SU-DHL-6 (cell line): ENCODE measurements around the gene CYB5B.

Experiments
- H2AFZ ChIP-seq: fragments of 200-600 bp; sonication (generic); 2 replicates; pipeline ENCODE4 v1.6.1; 2014; ENCODE audit warnings: low read depth, mild to moderate bottlenecking, moderate library complexity, mixed read lengths, antibody characterized with exemption, low read length; ENCODE audit not compliant: severe bottlenecking
- H3F3A ChIP-seq: fragments of 200-600 bp; shearing (Covaris generic); 2 replicates; pipeline ENCODE4 v1.6.0; 2016; ENCODE audit warnings: antibody characterized with exemption, mild to moderate bottlenecking; ENCODE audit not compliant: insufficient read depth
- H3K27ac ChIP-seq: fragments of 200-600 bp; sonication (generic); 2 replicates; pipeline ENCODE4 v1.5.1; 2016; ENCODE audit warnings: low read depth, mild to moderate bottlenecking, low read length, moderate library complexity, mixed read lengths
- H3K27me3 ChIP-seq: fragments of 200-600 bp; sonication (generic), shearing (Covaris generic); 2 replicates; pipeline ENCODE4 v1.6.0; 2014; ENCODE audit warnings: mild to moderate bottlenecking, low read length
- H3K36me3 ChIP-seq: fragments of 200-600 bp; sonication (generic); 2 replicates; pipeline ENCODE4 v1.6.1; 2014; ENCODE audit warnings: mild to moderate bottlenecking, low read length, mixed read lengths
- H3K4me2 ChIP-seq: fragments of 300-600, 200-600 bp; shearing (Covaris generic), sonication (generic); 2 replicates; pipeline ENCODE4 v1.6.0; 2014; ENCODE audit warnings: low read length, low read depth, mild to moderate bottlenecking; ENCODE audit not compliant: poor library complexity, severe bottlenecking
- H3K4me3 ChIP-seq: fragments of 200-600 bp; sonication (generic); 2 replicates; pipeline ENCODE4 v1.5.1; 2014; ENCODE audit warnings: antibody characterized with exemption, low read length, mild to moderate bottlenecking, mixed read lengths; ENCODE audit not compliant: insufficient read depth, poor library complexity, severe bottlenecking
- H3K79me2 ChIP-seq: fragments of 200-600 bp; sonication (generic); 2 replicates; pipeline ENCODE4 v1.6.1; 2014; ENCODE audit warnings: mild to moderate bottlenecking, low read length, moderate library complexity; ENCODE audit not compliant: insufficient read depth
- H3K9ac ChIP-seq: fragments of 200-600 bp; sonication (generic); 2 replicates; pipeline ENCODE4 v1.7.0; 2014; ENCODE audit warnings: mild to moderate bottlenecking, low read length
- H3K9me2 ChIP-seq: fragments of 200-600 bp; sonication (generic); replicated peaks from 2 replicates; pipeline ENCODE4 v1.6.1; 2014; ENCODE audit warnings: low read length; ENCODE audit not compliant: insufficient read depth
- H3K9me3 ChIP-seq: fragments of 200-600 bp; sonication (generic); 2 replicates; pipeline ENCODE4 v1.6.1; 2014; ENCODE audit warnings: low read length, mixed read lengths; ENCODE audit not compliant: insufficient read depth
- H4K20me1 ChIP-seq: fragments of 200-600 bp; sonication (generic); 2 replicates; pipeline ENCODE4 v1.6.1; 2014; ENCODE audit warnings: low read depth, mild to moderate bottlenecking, antibody characterized with exemption, low read length, moderate library complexity, mixed read lengths
- EZH2phosphoT487 ChIP-seq: fragments of 200-600 bp; sonication (generic), shearing (Covaris generic); conservative IDR thresholded peaks from 2 replicates; pipeline ENCODE4 v1.6.1; 2018; ENCODE audit warnings: mild to moderate bottlenecking, antibody characterized with exemption, low read length, moderate library complexity, mixed read lengths
- TF ChIP-seq, protein P1 (sequence below): fragments of 200-600 bp; sonication (generic); IDR thresholded peaks from one replicate; pipeline ENCODE4 v1.5.1; 2017; ENCODE audit warnings: antibody characterized with exemption, mild to moderate bottlenecking, low read length, moderate library complexity; ENCODE audit not compliant: insufficient read depth, poor library complexity, severe bottlenecking

CYB5B gene

DNA sequence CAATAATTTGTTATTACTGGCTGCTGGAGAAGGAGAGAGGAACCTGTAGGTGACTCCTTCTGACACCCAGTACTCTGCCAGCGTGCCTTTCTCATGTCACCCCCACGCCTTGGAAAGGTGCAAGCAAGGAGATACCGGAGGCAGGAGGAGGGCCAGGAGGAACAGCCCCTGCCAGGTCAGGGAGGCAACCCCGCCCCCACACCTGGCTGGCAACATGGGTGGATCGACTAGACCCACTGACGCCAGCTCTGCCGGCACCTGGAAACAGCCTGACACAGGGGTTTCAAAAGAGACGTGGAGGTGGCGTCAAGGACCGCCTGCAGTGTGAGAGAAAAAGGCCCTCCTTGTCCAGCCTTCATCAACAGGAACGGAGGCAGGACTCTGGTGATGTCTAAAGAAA lies 62.3 kb downstream of the CYB5B start:
- Histone ChIP-seq H3K9me2 (no peaks in the 10 kb centered on the region), H3K27ac (no peak overlapping the region), H3K4me3 (no peak overlapping the region), H3K4me2 (no peak overlapping the region), H3K27me3 (no peaks in the 10 kb centered on the region), H3K36me3 (no peaks in the 10 kb centered on the region), H3K9me3 (no peaks in the 10 kb centered on the region), H4K20me1 (no peaks in the 10 kb centered on the region), H3K79me2 (no peaks in the 10 kb centered on the region), H3K9ac (no peak overlapping the region), H2AFZ (no peak overlapping the region), H3F3A (no peaks in the 10 kb centered on the region)
- TF ChIP-seq, protein P1, sequence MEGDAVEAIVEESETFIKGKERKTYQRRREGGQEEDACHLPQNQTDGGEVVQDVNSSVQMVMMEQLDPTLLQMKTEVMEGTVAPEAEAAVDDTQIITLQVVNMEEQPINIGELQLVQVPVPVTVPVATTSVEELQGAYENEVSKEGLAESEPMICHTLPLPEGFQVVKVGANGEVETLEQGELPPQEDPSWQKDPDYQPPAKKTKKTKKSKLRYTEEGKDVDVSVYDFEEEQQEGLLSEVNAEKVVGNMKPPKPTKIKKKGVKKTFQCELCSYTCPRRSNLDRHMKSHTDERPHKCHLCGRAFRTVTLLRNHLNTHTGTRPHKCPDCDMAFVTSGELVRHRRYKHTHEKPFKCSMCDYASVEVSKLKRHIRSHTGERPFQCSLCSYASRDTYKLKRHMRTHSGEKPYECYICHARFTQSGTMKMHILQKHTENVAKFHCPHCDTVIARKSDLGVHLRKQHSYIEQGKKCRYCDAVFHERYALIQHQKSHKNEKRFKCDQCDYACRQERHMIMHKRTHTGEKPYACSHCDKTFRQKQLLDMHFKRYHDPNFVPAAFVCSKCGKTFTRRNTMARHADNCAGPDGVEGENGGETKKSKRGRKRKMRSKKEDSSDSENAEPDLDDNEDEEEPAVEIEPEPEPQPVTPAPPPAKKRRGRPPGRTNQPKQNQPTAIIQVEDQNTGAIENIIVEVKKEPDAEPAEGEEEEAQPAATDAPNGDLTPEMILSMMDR, result no peak
- no peak for TF ChIP-seq EZH2phosphoT487

DNA sequence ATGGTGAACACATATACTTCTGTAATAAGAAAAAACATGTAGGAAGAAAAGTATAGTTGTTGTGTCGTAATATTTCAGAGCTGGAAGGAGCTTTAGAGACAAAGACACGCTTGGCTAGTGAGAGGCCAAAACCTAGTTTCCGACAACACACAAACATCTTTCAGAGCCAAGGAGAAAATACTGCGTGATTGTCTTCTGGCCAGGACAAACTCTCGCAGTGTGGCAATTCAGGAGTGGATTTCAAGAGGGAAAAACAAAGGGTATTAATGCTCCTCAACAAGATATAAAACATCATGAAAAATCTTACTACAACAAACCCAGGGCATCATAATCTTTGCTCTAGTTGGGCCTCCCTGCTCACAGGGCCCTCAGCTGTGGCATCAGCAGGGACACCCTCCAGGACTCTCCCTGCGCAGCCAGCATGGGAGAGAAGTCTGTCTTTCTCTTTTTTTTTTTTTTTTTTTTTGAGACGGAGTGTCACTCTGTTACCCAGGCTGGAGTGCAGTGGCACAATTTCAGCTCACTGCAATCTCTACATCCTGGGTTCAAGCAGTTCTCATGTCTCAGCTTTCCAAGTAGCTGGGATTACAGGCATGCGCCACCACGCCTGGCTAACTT lies 66.4 kb downstream of the CYB5B start:
- no peaks in the 10 kb centered on the region for H3K27me3 ChIP-seq
- no peak overlapping the region for H3K4me2 ChIP-seq
- H3K27ac ChIP-seq, result no peak overlapping the region
- no peak overlapping the region for H2AFZ ChIP-seq
- no peaks in the 10 kb centered on the region for H3F3A ChIP-seq
- no peaks in the 10 kb centered on the region for H4K20me1 ChIP-seq
- TF ChIP-seq, protein P1, result no peak
- no peak for TF ChIP-seq EZH2phosphoT487
- no peaks in the 10 kb centered on the region for H3K9me3 ChIP-seq
- no peaks in the 10 kb centered on the region for H3K36me3 ChIP-seq
- no peak overlapping the region for H3K9ac ChIP-seq
- H3K4me3 ChIP-seq, result no peak overlapping the region
- no peaks in the 10 kb centered on the region for H3K9me2 ChIP-seq
- no peaks in the 10 kb centered on the region for H3K79me2 ChIP-seq

DNA sequence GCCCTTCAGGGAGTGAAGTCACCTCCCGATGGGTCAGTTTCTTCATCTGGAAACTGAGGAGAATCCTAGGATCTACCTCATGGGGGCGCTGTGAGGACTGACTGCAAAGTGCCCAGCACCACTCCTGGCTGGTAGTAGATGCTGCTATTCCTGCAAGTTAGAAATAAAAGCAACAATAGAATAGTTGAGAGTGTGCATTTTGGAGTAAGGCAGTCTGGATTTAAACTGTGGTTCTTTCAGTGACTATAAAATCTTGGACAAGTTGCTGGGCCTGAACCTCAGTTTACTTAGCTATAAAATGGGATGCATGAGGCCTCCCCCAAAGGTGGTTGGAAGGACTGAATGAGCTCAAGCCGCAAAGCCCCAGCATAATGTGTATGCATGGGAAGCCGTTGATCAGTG lies 70.6 kb downstream of the CYB5B start:
- no peaks in the 10 kb centered on the region for H3K9me3 ChIP-seq
- no peaks in the 10 kb centered on the region for H4K20me1 ChIP-seq
- no peak overlapping the region for H2AFZ ChIP-seq
- no peak for TF ChIP-seq EZH2phosphoT487
- TF ChIP-seq, protein P1, result peak; percentile 9
- H3K27ac ChIP-seq, result no peak overlapping the region
- H3K4me2 ChIP-seq, result no peak overlapping the region
- no peaks in the 10 kb centered on the region for H3K9me2 ChIP-seq
- no peaks in the 10 kb centered on the region for H3K36me3 ChIP-seq
- H3K4me3 ChIP-seq, result no peak overlapping the region
- no peaks in the 10 kb centered on the region for H3K79me2 ChIP-seq
- H3K27me3 ChIP-seq, result no peaks in the 10 kb centered on the region
- H3K9ac ChIP-seq, result no peak overlapping the region
- H3F3A ChIP-seq, result no peaks in the 10 kb centered on the region
